ENCODE results near the gene REN. TPM values are rescaled to one million over a fixed set of nuclear protein-coding genes. Genes with fewer than 3 reads are reported as not detected.

Gene REN
- total and polyA plus RNA-seq, 2 donors (not counting 1 experiment from before 2014, with no cell fraction given): 0.17 to 0.20 TPM

GRCh38 chr1:204176049-204176448 is 9.9 kb upstream of the REN start:
- no peak overlapping the region for H3K9ac ChIP-seq (ENCODE audit: insufficient read depth, low read length)
- no peaks in the 10 kb centered on the region for H3K79me2 ChIP-seq (ENCODE audit: control insufficient read depth, insufficient read depth, low read length)
- DNase-seq (ENCODE audit: low read depth in 2 of 2): no peak
- H3K36me3 ChIP-seq (ENCODE audit: control insufficient read depth, insufficient read depth, low read length): no peaks in the 10 kb centered on the region
- no peak overlapping the region for H2AFZ ChIP-seq (ENCODE audit: low read length)
- no peaks in the 10 kb centered on the region for H4K20me1 ChIP-seq (ENCODE audit: control insufficient read depth, extremely low read depth, insufficient read depth, low read length)
- no peak overlapping the region for H3K4me3 ChIP-seq (replicated peaks in 1 of 4; ENCODE audit: control extremely low read depth in 1 of 4, insufficient read depth in 1 of 4, low read depth in 3 of 4, low read length in 4 of 4)
- H3K9me3 ChIP-seq (ENCODE audit: control insufficient read depth, insufficient read depth, low read depth, low read length): no peaks in the 10 kb centered on the region
- peaks cover 3% of the 10 kb centered on the region for H3K4me1 ChIP-seq (ENCODE audit: control insufficient read depth, extremely low read depth, insufficient read depth, low read length)
- TF ChIP-seq EZH2 (IDR thresholded peaks at IDR 0.05; ENCODE audit: low read length, missing control alignments) (no peak), CTCF (conservative IDR thresholded peaks at IDR 0.05 in 1 of 2, IDR thresholded peaks at IDR 0.05 in 1 of 2; ENCODE audit: low read depth in 1 of 2, low read length in 2 of 2) (no peak)
- H3K27me3 ChIP-seq (ENCODE audit: control insufficient read depth, insufficient read depth, low read length): no peaks in the 10 kb centered on the region
- H3K27ac ChIP-seq (ENCODE audit: insufficient read depth, low read length): no peak overlapping the region
- H3K4me2 ChIP-seq (ENCODE audit: extremely low read depth, insufficient read depth, low read length): no peak overlapping the region

DNA sequence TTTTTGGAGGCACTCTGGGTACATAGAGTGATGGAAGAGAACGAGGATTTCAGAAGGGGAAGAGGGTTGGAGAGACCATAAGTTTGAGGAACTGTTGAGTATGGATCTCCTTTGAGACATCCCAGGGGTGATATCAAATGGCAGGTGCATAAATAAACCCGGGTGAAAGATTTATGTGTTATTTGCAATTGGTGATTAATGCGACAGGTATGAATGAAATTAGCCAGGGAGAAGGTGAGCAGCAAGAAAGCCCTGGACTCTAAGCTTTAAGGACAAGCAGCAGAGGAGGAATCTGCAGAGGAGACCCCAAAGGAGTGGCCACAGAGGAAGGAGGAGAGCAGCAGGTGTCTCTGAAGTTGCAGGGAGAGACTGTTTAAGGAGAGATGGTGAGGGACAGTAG is 8.8 kb upstream of the REN start:
- Histone ChIP-seq H3K9me3 (ENCODE audit: control insufficient read depth, insufficient read depth, low read depth, low read length) (no peaks in the 10 kb centered on the region), H3K79me2 (ENCODE audit: control insufficient read depth, insufficient read depth, low read length) (no peaks in the 10 kb centered on the region), H3K4me1 (ENCODE audit: control insufficient read depth, extremely low read depth, insufficient read depth, low read length) (peaks cover 3% of the 10 kb centered on the region), H3K36me3 (ENCODE audit: control insufficient read depth, insufficient read depth, low read length) (no peaks in the 10 kb centered on the region), H2AFZ (ENCODE audit: low read length) (no peak overlapping the region), H4K20me1 (ENCODE audit: control insufficient read depth, extremely low read depth, insufficient read depth, low read length) (no peaks in the 10 kb centered on the region), H3K4me2 (ENCODE audit: extremely low read depth, insufficient read depth, low read length) (no peak overlapping the region), H3K27me3 (ENCODE audit: control insufficient read depth, insufficient read depth, low read length) (no peaks in the 10 kb centered on the region), H3K9ac (ENCODE audit: insufficient read depth, low read length) (no peak overlapping the region), H3K27ac (ENCODE audit: insufficient read depth, low read length) (no peak overlapping the region), H3K4me3 (replicated peaks in 1 of 4; ENCODE audit: control extremely low read depth in 1 of 4, insufficient read depth in 1 of 4, low read depth in 3 of 4, low read length in 4 of 4) (no peak overlapping the region)
- DNase-seq (ENCODE audit: low read depth in 2 of 2): no peak
- no peak for TF ChIP-seq EZH2 (IDR thresholded peaks at IDR 0.05; ENCODE audit: low read length, missing control alignments)
- TF ChIP-seq CTCF (conservative IDR thresholded peaks at IDR 0.05 in 1 of 2, IDR thresholded peaks at IDR 0.05 in 1 of 2; ENCODE audit: low read depth in 1 of 2, low read length in 2 of 2): no peak

DNA sequence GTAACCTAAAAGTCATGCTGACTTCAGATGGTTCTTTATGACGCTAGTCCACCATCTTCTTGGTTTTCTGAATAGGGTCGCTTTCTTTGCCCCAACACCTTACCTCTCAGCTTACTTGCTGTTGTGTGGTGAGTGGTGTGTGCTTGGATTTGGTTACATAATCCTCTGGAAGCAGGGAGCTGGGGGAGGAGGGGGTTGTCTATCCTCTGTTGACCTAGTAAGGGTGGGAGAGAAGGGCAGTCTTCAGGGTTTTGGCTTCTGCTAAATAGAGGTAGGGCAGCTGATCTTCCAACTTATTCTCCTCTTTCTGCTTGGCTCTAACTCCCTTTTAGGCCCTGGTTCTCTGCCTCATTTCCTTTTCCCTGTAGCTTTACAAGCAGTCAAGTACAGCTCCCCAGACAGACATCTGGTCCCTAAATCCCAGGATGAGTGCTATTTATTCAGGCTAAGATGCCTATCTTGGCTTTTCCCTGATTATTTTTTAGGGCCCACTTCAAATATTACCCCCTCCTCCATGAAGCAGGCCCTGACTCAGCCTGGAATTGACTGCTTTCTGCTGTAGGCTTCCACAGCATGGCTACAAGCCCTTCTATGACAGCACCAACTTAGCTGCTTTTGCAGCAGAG is 6.4 kb upstream of the REN start:
- no peaks in the 10 kb centered on the region for H4K20me1 ChIP-seq (ENCODE audit: control insufficient read depth, extremely low read depth, insufficient read depth, low read length)
- no peak overlapping the region for H3K27ac ChIP-seq (ENCODE audit: insufficient read depth, low read length)
- H3K36me3 ChIP-seq (ENCODE audit: control insufficient read depth, insufficient read depth, low read length): no peaks in the 10 kb centered on the region
- H2AFZ ChIP-seq (ENCODE audit: low read length): no peak overlapping the region
- no peak overlapping the region for H3K4me2 ChIP-seq (ENCODE audit: extremely low read depth, insufficient read depth, low read length)
- H3K79me2 ChIP-seq (ENCODE audit: control insufficient read depth, insufficient read depth, low read length): no peaks in the 10 kb centered on the region
- H3K4me3 ChIP-seq (replicated peaks in 1 of 4; ENCODE audit: control extremely low read depth in 1 of 4, insufficient read depth in 1 of 4, low read depth in 3 of 4, low read length in 4 of 4): no peak overlapping the region
- H3K9me3 ChIP-seq (ENCODE audit: control insufficient read depth, insufficient read depth, low read depth, low read length): no peaks in the 10 kb centered on the region
- no peak overlapping the region for H3K9ac ChIP-seq (ENCODE audit: insufficient read depth, low read length)
- H3K27me3 ChIP-seq (ENCODE audit: control insufficient read depth, insufficient read depth, low read length): no peaks in the 10 kb centered on the region
- TF ChIP-seq CTCF (conservative IDR thresholded peaks at IDR 0.05 in 1 of 2, IDR thresholded peaks at IDR 0.05 in 1 of 2; ENCODE audit: low read depth in 1 of 2, low read length in 2 of 2) (no peak), EZH2 (IDR thresholded peaks at IDR 0.05; ENCODE audit: low read length, missing control alignments) (no peak)
- H3K4me1 ChIP-seq (ENCODE audit: control insufficient read depth, extremely low read depth, insufficient read depth, low read length): peaks cover 3% of the 10 kb centered on the region
- no peak for DNase-seq (ENCODE audit: low read depth in 2 of 2)
